CD4-positive, alpha-beta T cell (primary cell): ENCODE results near the gene TIMM10B. TPM values are rescaled to one million over a fixed set of nuclear protein-coding genes. Genes with fewer than 3 reads are reported as not detected.

Experiments
- ATAC-seq: fragments of 200-7000 bp; cut with Tn5 transposase; one replicate; pipeline ENCODE4 v1.10.0; 2022; ENCODE audit warnings: mild to moderate bottlenecking; ENCODE audit not compliant: poor library complexity
- CTCF ChIA-PET: fragments of 350-600 bp; sonication (Branson Sonifier 250); formaldehyde crosslinking; loops from one replicate; lab custom pipeline; 2021; ENCODE audit warnings: antibody characterized with exemption, inconsistent platforms; lab: Charles Lee
- POLR2A ChIA-PET: fragments of 350-600 bp; sonication (Branson Sonifier 250); formaldehyde crosslinking; loops from one replicate; lab custom pipeline; 2021; ENCODE audit warnings: antibody characterized with exemption, inconsistent platforms; lab: Charles Lee
- DNase-seq, 14 experiments: peaks; one replicate each; pipeline ENCODE4 v3.0.0-alpha.2; 2013 to 2020; ENCODE audit warnings: mixed read lengths in 2 of 14
- H3K27ac ChIP-seq, 2 donors: one replicate each; pipeline versions ENCODE4 v1.5.1 to v1.7.0; 2013; ENCODE audit warnings: low read length in 2 of 2, low read depth in 1 of 2, mild to moderate bottlenecking in 1 of 2
- H3K27me3 ChIP-seq, 2 experiments: 1 replicate in 1 of 2; 2 replicates in 1 of 2; pipeline versions ENCODE4 v1.6.1 to v1.7.0; 2013; ENCODE audit warnings: low read length in 2 of 2, control low read depth in 1 of 2, mild to moderate bottlenecking in 1 of 2, moderate library complexity in 1 of 2; ENCODE audit not compliant: insufficient read depth in 2 of 2, control insufficient read depth in 1 of 2
- H3K36me3 ChIP-seq: one replicate; pipeline ENCODE4 v1.6.1; 2013; ENCODE audit warnings: low read length, control low read depth; ENCODE audit not compliant: insufficient read depth
- H3K4me1 ChIP-seq: one replicate; pipeline ENCODE4 v1.6.1; 2013; ENCODE audit warnings: low read length, control low read depth; ENCODE audit not compliant: insufficient read depth
- H3K4me3 ChIP-seq: one replicate; pipeline ENCODE4 v1.5.1; 2013; ENCODE audit warnings: mild to moderate bottlenecking, low read length, moderate library complexity
- H3K9me3 ChIP-seq, 2 experiments: 1 replicate in 1 of 2; 2 replicates in 1 of 2; pipeline versions ENCODE4 v1.6.1 to v1.7.0; 2013; ENCODE audit warnings: low read length in 2 of 2, mild to moderate bottlenecking in 2 of 2, control low read depth in 1 of 2, moderate library complexity in 1 of 2; ENCODE audit not compliant: control insufficient read depth in 1 of 2, insufficient read depth in 1 of 2
- H3K27ac Mint-ChIP-seq: one replicate; pipeline ENCODE4 v1.8.0; 2020; ENCODE audit warnings: mixed read lengths
- H3K27me3 Mint-ChIP-seq: one replicate; pipeline ENCODE4 v1.8.0; 2021; ENCODE audit warnings: mixed read lengths
- H3K36me3 Mint-ChIP-seq: one replicate; pipeline ENCODE4 v1.8.0; 2021; ENCODE audit warnings: low read depth, mixed read lengths
- H3K4me1 Mint-ChIP-seq: one replicate; pipeline ENCODE4 v1.8.0; 2021; ENCODE audit warnings: low read depth, mixed read lengths
- H3K4me3 Mint-ChIP-seq: one replicate; pipeline ENCODE4 v1.8.0; 2020; ENCODE audit warnings: mild to moderate bottlenecking, mixed read lengths
- H3K9me3 Mint-ChIP-seq: one replicate; pipeline ENCODE4 v1.8.0; 2020; ENCODE audit warnings: mixed read lengths
- CTCF ChIP-seq: fragments of 200-600 bp; IDR thresholded peaks from one replicate; pipeline ENCODE4 v1.8.0; 2022; ENCODE audit warnings: antibody characterized with exemption, mild to moderate bottlenecking
- intact Hi-C, 2 experiments: fragments of 100-400 bp; cut with DNase I in 1 of 2; cut with micrococcal nuclease in 1 of 2; formaldehyde crosslinking; loops; one replicate each; pipeline versions ENCODE4 v1.15.1 to v1.9.0; 2023 to 2025; cut with DNase I, micrococcal nuclease
- total RNA-seq, 174 experiments: library from RNA in 2 of 174; stranded (reverse) in 2 of 174; gene quantifications; one replicate each; pipeline ENCODE4 v1.2.3 and lab custom pipeline; 2021 to 2026

Gene TIMM10B
- total RNA-seq, 2 experiments from 2014 or later: 68.5 to 68.6 TPM

DNA sequence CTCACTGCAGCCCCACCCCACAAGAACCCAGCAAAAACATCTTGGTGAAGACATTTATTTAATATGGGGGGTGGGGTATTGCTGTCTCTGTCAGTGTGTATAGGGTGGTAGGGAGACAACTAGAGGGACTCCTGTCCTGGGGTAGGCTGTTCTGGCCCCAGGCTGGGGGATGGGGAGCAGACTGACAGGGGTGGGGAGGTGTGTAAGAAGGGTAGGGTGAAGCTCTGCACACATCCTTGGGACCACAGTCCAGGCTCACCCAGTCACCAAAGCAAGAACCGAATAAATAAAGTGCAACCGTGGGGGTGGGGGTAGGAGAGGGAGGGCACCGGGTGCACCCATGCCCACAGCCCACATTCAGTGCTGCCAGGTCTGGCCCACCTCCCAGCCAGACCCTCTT, 32.7 kb upstream of the TIMM10B start:
- no peaks in the 10 kb centered on the region for H3K27me3 Mint-ChIP-seq
- H3K4me1 Mint-ChIP-seq: no peaks in the 10 kb centered on the region
- no peaks in the 10 kb centered on the region for H3K36me3 Mint-ChIP-seq
- Histone ChIP-seq H3K27ac (no peak overlapping the region), H3K4me1 (peaks cover under 1% of the 10 kb centered on the region), H3K4me3 (no peak overlapping the region), H3K27me3 (no peaks in the 10 kb centered on the region), H3K9me3 (no peaks in the 10 kb centered on the region), H3K36me3 (peaks cover 15% of the 10 kb centered on the region)
- ChIA-PET POLR2A (no interaction called here), CTCF (interaction anchor here (1.6 to 11.8 kb wide), 2 partner anchors 33 to 70 kb away, joined by 3 to 230 read pairs; partner anchors contain the start of genes ARFIP2 and TIMM10B)
- no peak for DNase-seq
- intact Hi-C loops: no loop called here
- H3K27ac Mint-ChIP-seq: no peak overlapping the region
- no peaks in the 10 kb centered on the region for H3K9me3 Mint-ChIP-seq
- no peak for ATAC-seq
- no peak for TF ChIP-seq CTCF
- no peak overlapping the region for H3K4me3 Mint-ChIP-seq

DNA sequence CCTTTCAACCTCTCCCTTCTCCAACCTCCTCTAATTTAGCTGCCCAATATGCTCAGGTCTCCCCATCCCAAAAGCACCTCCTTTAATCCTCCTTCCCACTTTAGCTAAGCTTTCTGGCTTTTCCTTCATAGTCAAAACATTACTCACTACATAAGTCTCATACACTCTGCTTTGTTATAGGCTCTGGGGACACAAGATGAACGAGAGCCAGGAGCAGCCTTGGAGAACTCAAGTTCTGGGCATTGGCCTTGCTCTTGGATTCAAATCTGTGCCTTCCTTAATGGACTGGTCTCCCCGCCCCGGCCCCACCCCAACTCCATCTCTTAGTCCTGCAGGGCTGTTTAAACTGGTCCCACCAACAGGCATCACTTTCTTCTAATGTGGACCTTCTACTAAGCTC, 29.1 kb upstream of the TIMM10B start:
- no peaks in the 10 kb centered on the region for H3K4me1 Mint-ChIP-seq
- H3K36me3 Mint-ChIP-seq: peaks cover 16% of the 10 kb centered on the region
- POLR2A ChIA-PET: interaction anchor here (1.6 kb wide), 1 partner anchor 73 kb away, joined by 5 read pairs; no protein-coding TSS in a partner anchor
- no peak overlapping the region for H3K4me3 Mint-ChIP-seq
- H3K4me3 ChIP-seq: no peak overlapping the region
- H3K9me3 ChIP-seq: no peaks in the 10 kb centered on the region
- TF ChIP-seq CTCF: no peak
- no peak overlapping the region for H3K27ac ChIP-seq
- ATAC-seq (no peak), DNase-seq (no peak)
- no peaks in the 10 kb centered on the region for H3K4me1 ChIP-seq
- intact Hi-C loops: no loop called here
- CTCF ChIA-PET: no interaction called here
- H3K27me3 ChIP-seq: no peaks in the 10 kb centered on the region
- no peak overlapping the region for H3K27ac Mint-ChIP-seq
- peaks cover 46% of the 10 kb centered on the region for H3K36me3 ChIP-seq
- H3K9me3 Mint-ChIP-seq: no peaks in the 10 kb centered on the region
- H3K27me3 Mint-ChIP-seq: no peaks in the 10 kb centered on the region

- TF ChIP-seq CTCF: no peak
- no peaks in the 10 kb centered on the region for H3K9me3 ChIP-seq
- H3K36me3 ChIP-seq: peaks cover 50% of the 10 kb centered on the region
- POLR2A ChIA-PET: interaction anchor here (1.6 kb wide), 1 partner anchor 74 kb away, joined by 5 read pairs; no protein-coding TSS in a partner anchor
- CTCF ChIA-PET: interaction anchor here (1.0 kb wide), 1 partner anchor 90 kb away, joined by 3 read pairs; no protein-coding TSS in a partner anchor
- Mint-ChIP-seq H3K4me3 (no peak overlapping the region), H3K36me3 (peaks cover 17% of the 10 kb centered on the region), H3K27ac (no peak overlapping the region), H3K4me1 (no peaks in the 10 kb centered on the region), H3K27me3 (no peaks in the 10 kb centered on the region), H3K9me3 (no peaks in the 10 kb centered on the region)
- no peak overlapping the region for H3K4me3 ChIP-seq
- H3K4me1 ChIP-seq: no peaks in the 10 kb centered on the region
- intact Hi-C loops: no loop called here
- ATAC-seq (no peak), DNase-seq (no peak)
- H3K27ac ChIP-seq: no peak overlapping the region
- H3K27me3 ChIP-seq: no peaks in the 10 kb centered on the region
These were observed 28.1 kb upstream of the TIMM10B start for GRCh38 chr11:6453152-6453551.
